Right lobe of liver (tissue), 6 donors: ENCODE measurements around the gene RAP1GAP2. TPM values are rescaled to one million over a fixed set of nuclear protein-coding genes. Genes with fewer than 3 reads are reported as not detected.

Experiments used
- ATAC-seq, 4 donors: fragments of 200-7000 bp; cut with Tn5 transposase; one replicate each; pipeline ENCODE4 v1.9.1; 2020; ENCODE audit warnings: mild to moderate bottlenecking in 4 of 4, moderate library complexity in 4 of 4
- DNase-seq, 3 donors: peaks; one replicate each; pipeline ENCODE4 v3.0.0-alpha.2; 2020
- H3K27ac ChIP-seq, 3 donors: fragments of 200-600 bp; one replicate each; pipeline ENCODE4 v1.8.0; 2022
- H3K27me3 ChIP-seq, 2 donors: fragments of 200-600 bp; one replicate each; pipeline ENCODE4 v1.8.0; 2022
- H3K36me3 ChIP-seq, 4 donors: fragments of 200-600 bp; sonication (generic) in 1 of 4; one replicate each; pipeline versions ENCODE4 v1.5.1 to v1.8.0; 2017 to 2022; ENCODE audit warnings: control low read depth in 1 of 4
- H3K4me1 ChIP-seq, 4 donors: fragments of 200-600 bp; sonication (generic) in 1 of 4; one replicate each; pipeline versions ENCODE4 v1.5.1 to v1.8.0; 2017 to 2022; ENCODE audit warnings: control low read depth in 1 of 4
- H3K4me3 ChIP-seq, 3 donors: fragments of 200-600 bp; one replicate each; pipeline ENCODE4 v1.8.0; 2022
- H3K9me3 ChIP-seq, 4 donors: fragments of 200-600 bp; sonication (generic) in 1 of 4; one replicate each; pipeline versions ENCODE4 v1.5.1 to v1.8.0; 2017 to 2022; ENCODE audit warnings: control low read depth in 1 of 4
- POLR2A ChIP-seq: fragments of 450-650 bp; IDR thresholded peaks from one replicate; pipeline ENCODE4 v1.6.1; 2017; ENCODE audit warnings: antibody characterized with exemption, mild to moderate bottlenecking
- WGBS: methylation state at CpG from one replicate; pipeline ENCODE4 v1.1.6; 2018; ENCODE audit warnings: low coverage, low lambda C conversion rate; ENCODE audit not compliant: insufficient coverage; ENCODE audit errors: missing lambda C conversion rate; 5-methylcytosine and 5-hydroxymethylcytosine counted together
- intact Hi-C, 2 donors: fragments of 100-400 bp; cut with DNase I; formaldehyde crosslinking; loops; one replicate each; pipeline versions ENCODE4 v1.11.2 to v1.14.1; 2022
- total RNA-seq, 6 experiments: library from RNA; depleted of rRNA in 2 of 6; stranded (reverse); fragments of >200 nt in 2 of 6; fragmentation: NEBNext Ultra II Directional in 3 of 6; extraction: Animal tissue kit (Norgen Biotek cat#: 25700) in 3 of 6; gene quantifications; one replicate each; pipeline versions ENCODE4 v1.1.0 to v1.2.4, GENCODE V29; 2016 to 2023
- TF ChIP-seq, protein P1 (sequence below), 4 donors: fragments of 200-600 bp in 3 of 4; fragments of 450-650 bp in 1 of 4; IDR thresholded peaks; one replicate each; pipeline versions ENCODE4 v1.5.1 to v1.8.0; 2016 to 2022; ENCODE audit warnings: antibody characterized with exemption in 4 of 4, mild to moderate bottlenecking in 2 of 4
- donor health status: DM: no; HTN: yes; CAD: no.
- donor health status: DM: no; HTN: no; CAD: no.
- donor health status: DM: no; HTN: no; CAD: no.
- donor health status: DM: no; HTN: yes; CAD: no.
- donor health status: DM: no; HTN: yes; CAD: no.

RAP1GAP2 gene
- total RNA-seq, 6 experiments from 2014 or later: 1.0 to 3.8 (median 1.8) TPM

DNA sequence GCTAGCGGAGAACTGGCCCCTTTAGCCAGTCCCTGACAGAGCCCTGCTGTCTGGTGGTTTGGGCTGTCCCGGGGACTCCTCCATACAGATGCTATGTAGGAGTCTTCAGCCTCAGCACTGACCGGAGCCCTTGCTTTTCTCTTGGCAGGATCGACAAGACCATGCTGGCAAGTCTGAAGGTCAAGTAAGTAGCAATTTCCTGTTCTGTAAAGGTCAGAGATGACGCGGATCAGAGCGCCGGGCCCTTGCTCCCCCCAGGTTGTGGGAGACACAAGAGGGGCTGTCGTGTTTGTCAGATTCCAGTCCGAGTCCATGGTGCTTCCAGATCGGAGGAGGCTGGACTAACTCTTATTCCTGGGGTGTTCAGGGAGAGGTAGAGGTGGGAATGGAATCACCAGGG lies 4.1 kb downstream of the RAP1GAP2 start:
- Histone ChIP-seq H3K4me1 (no peaks in the 10 kb centered on the region), H3K4me3 (no peak overlapping the region), H3K36me3 (no peaks in the 10 kb centered on the region), H3K27ac (no peak overlapping the region), H3K27me3 (no peaks in the 10 kb centered on the region), H3K9me3 (no peaks in the 10 kb centered on the region)
- WGBS: 61% methylated on average over 5 of the region's 11 CpGs
- DNase-seq (no peak), ATAC-seq (no peak)
- intact Hi-C loops: no loop called here
- no peak for TF ChIP-seq POLR2A
- TF ChIP-seq, protein P1, sequence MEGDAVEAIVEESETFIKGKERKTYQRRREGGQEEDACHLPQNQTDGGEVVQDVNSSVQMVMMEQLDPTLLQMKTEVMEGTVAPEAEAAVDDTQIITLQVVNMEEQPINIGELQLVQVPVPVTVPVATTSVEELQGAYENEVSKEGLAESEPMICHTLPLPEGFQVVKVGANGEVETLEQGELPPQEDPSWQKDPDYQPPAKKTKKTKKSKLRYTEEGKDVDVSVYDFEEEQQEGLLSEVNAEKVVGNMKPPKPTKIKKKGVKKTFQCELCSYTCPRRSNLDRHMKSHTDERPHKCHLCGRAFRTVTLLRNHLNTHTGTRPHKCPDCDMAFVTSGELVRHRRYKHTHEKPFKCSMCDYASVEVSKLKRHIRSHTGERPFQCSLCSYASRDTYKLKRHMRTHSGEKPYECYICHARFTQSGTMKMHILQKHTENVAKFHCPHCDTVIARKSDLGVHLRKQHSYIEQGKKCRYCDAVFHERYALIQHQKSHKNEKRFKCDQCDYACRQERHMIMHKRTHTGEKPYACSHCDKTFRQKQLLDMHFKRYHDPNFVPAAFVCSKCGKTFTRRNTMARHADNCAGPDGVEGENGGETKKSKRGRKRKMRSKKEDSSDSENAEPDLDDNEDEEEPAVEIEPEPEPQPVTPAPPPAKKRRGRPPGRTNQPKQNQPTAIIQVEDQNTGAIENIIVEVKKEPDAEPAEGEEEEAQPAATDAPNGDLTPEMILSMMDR (IDR thresholded peaks at IDR 0.05): no peak

DNA sequence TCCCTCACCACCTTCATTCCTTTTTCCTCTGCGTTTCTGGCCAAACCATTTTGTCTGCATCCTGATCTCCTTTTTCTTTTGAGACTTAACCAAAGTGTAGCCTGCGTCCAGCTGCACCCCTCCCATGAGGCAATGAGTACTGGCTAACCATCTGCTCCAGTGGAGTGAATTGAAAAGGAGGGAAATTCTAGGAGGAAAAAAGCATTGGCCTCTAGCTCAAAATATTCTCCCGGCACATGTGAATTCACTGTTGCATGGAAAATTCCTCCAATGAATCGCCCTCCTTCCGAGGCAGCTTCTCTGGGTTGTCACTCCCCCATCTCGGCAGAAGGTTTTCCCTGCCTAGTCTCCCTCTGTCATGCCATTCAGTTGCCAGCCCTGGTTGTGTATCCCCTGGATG lies 5.6 kb downstream of the RAP1GAP2 start:
- intact Hi-C loops: no loop called here
- Histone ChIP-seq H3K36me3 (no peaks in the 10 kb centered on the region), H3K4me1 (no peaks in the 10 kb centered on the region), H3K9me3 (no peaks in the 10 kb centered on the region), H3K27me3 (no peaks in the 10 kb centered on the region), H3K4me3 (no peak overlapping the region), H3K27ac (no peak overlapping the region)
- DNase-seq (no peak), ATAC-seq (no peak)
- 62% methylated on average over 5 of the region's 6 CpGs for WGBS
- TF ChIP-seq POLR2A: no peak
- TF ChIP-seq, protein P1 (IDR thresholded peaks at IDR 0.05): no peak

DNA sequence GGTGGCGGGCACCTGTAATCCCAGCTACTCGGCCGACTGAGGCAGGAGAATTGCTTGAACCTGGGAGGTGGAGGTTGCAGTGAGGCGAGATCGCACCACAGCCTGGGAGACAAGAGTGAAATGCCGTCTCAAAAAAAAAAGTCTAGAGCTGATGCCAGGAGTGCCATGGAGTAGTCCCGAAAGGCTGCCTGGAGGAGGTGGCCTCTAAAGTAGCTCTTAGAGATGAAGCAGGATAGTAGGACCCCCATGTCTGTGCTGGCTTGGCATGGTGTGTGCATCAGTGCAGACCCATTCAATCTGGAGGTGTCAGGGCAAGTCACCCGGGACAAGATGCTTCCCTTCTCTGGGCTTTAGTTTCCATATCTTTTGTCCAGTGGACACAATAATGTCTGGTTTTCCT lies 6.3 kb downstream of the RAP1GAP2 start:
- TF ChIP-seq POLR2A: no peak
- TF ChIP-seq, protein P1 (IDR thresholded peaks at IDR 0.05): no peak
- 83% methylated on average over 6 of the region's 8 CpGs for WGBS
- ATAC-seq: no peak
- Histone ChIP-seq H3K27ac (no peak overlapping the region), H3K9me3 (no peaks in the 10 kb centered on the region), H3K4me3 (no peak overlapping the region), H3K36me3 (no peaks in the 10 kb centered on the region), H3K27me3 (no peaks in the 10 kb centered on the region), H3K4me1 (no peaks in the 10 kb centered on the region)
- intact Hi-C loops: no loop called here
- no peak for DNase-seq

DNA sequence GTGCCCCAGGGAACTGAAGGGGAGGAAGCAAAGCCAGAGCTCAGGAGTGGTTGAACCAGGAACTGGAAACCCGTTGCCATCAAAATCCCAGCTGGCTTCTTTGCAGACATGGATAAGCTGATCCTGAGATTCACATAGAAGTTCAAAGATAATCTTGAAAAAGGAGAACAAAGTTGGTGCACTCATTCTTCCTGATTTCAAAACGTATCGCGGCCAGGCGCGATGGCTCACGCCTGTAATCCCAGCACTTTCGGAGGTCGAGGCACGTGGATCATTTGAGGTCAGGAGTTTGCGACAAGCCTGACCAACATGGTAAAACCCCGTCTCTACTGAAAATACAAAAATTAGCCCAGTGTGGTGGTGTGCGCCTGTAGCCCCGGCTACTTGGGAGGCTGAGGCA lies 7.1 kb downstream of the RAP1GAP2 start:
- 74% methylated on average over 12 of the region's 14 CpGs for WGBS
- no peak for TF ChIP-seq POLR2A
- TF ChIP-seq, protein P1 (IDR thresholded peaks at IDR 0.05): no peak
- H3K4me3 ChIP-seq: no peak overlapping the region

DNA sequence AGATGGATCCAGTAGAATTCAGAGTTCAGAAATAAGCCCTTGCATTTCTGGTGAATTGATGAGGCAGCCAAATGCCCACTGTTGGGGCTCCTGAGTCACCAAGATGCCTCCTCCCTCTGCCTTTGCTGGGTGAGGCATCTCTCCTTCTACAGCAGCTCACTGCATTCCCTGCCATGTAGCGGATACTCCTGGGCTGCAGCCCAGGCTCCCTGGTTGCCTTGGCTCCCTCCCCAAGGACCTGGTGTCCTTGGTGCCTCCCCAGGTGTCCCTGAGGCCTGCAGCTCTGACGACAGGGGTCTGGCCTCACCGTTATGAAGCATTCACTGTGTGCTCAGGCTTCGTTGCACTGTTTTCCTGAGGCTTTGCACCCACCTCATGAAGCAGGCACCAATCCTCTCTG lies 7.7 kb downstream of the RAP1GAP2 start:
- ATAC-seq: no peak
- WGBS: 62% methylated on average over 2 of the region's 4 CpGs
- intact Hi-C loops: no loop called here

More for the DNA sequence above, 7.1 kb downstream of the RAP1GAP2 start:
- H3K9me3 ChIP-seq: no peaks in the 10 kb centered on the region
- H3K27me3 ChIP-seq: no peaks in the 10 kb centered on the region
- no peaks in the 10 kb centered on the region for H3K36me3 ChIP-seq
- intact Hi-C loops: no loop called here
- ATAC-seq: no peak
- no peak for DNase-seq
- H3K4me1 ChIP-seq: no peaks in the 10 kb centered on the region
- H3K27ac ChIP-seq: no peak overlapping the region

More for the DNA sequence above, 7.7 kb downstream of the RAP1GAP2 start:
- Histone ChIP-seq H3K4me1 (no peaks in the 10 kb centered on the region), H3K27me3 (no peaks in the 10 kb centered on the region), H3K9me3 (no peaks in the 10 kb centered on the region), H3K4me3 (no peak overlapping the region), H3K36me3 (no peaks in the 10 kb centered on the region), H3K27ac (no peak overlapping the region)
- TF ChIP-seq, protein P1 (IDR thresholded peaks at IDR 0.05): no peak
- no peak for TF ChIP-seq POLR2A
- no peak for DNase-seq
